GM18909 (cell line): Measurements from ENCODE around the gene KDM4B.

Experiments used
- ATAC-seq: cut with Tn5 transposase; IDR thresholded peaks from one replicate; pipeline ENCODE4 v1.9.1; 2021; ENCODE audit warnings: mild to moderate bottlenecking; ENCODE audit not compliant: unreplicated experiment, poor library complexity

The KDM4B gene

GRCh38 chr19:4983346-4984105 is 14.6 kb downstream of the KDM4B start:
- no peak for ATAC-seq

- no peak for ATAC-seq
These were observed 15.1 kb downstream of the KDM4B start for GRCh38 chr19:4984106-4984380.

- ATAC-seq, result no peak
These were observed 15.6 kb downstream of the KDM4B start for GRCh38 chr19:4984438-4984990.

- no peak for ATAC-seq
These were observed 16.7 kb downstream of the KDM4B start for GRCh38 chr19:4985551-4985991.

- ATAC-seq, result no peak
These were observed 17.1 kb downstream of the KDM4B start for GRCh38 chr19:4986056-4986455.

GRCh38 chr19:4986471-4986891 is 17.6 kb downstream of the KDM4B start:
- ATAC-seq, result no peak

GRCh38 chr19:4987256-4987655 is 18.3 kb downstream of the KDM4B start:
- no peak for ATAC-seq

GRCh38 chr19:4987692-4988370 is 18.9 kb downstream of the KDM4B start:
- no peak for ATAC-seq

- no peak for ATAC-seq
These were observed 19.9 kb downstream of the KDM4B start for GRCh38 chr19:4988770-4989251.

- no peak for ATAC-seq
These were observed 21.4 kb downstream of the KDM4B start for GRCh38 chr19:4990306-4990705.

GRCh38 chr19:4991538-4991937 is 22.6 kb downstream of the KDM4B start:
- no peak for ATAC-seq

GRCh38 chr19:4991996-4992698 is 23.2 kb downstream of the KDM4B start:
- ATAC-seq, result no peak

- ATAC-seq, result no peak
These were observed 24.8 kb downstream of the KDM4B start for GRCh38 chr19:4993683-4994082.

- no peak for ATAC-seq
These were observed 27.8 kb downstream of the KDM4B start for GRCh38 chr19:4996701-4997100.

- no peak for ATAC-seq
These were observed 28.4 kb downstream of the KDM4B start for GRCh38 chr19:4997297-4997696.

GRCh38 chr19:5000120-5000611 is 31.3 kb downstream of the KDM4B start:
- no peak for ATAC-seq

GRCh38 chr19:5001615-5002014 is 32.7 kb downstream of the KDM4B start:
- no peak for ATAC-seq

GRCh38 chr19:5002143-5002542 is 33.2 kb downstream of the KDM4B start:
- ATAC-seq, result no peak

GRCh38 chr19:5003781-5004180 is 34.9 kb downstream of the KDM4B start:
- no peak for ATAC-seq

GRCh38 chr19:5005096-5005495 is 36.2 kb downstream of the KDM4B start:
- no peak for ATAC-seq

- no peak for ATAC-seq
These were observed 37.3 kb downstream of the KDM4B start for GRCh38 chr19:5006201-5006600.
